GM23338 (cell line): ENCODE results near the gene TIMM13.

Source experiments
- TF ChIP-seq, protein P1 (sequence below), 2 experiments: fragments of 200-600 bp in 1 of 2; sonication (generic) in 1 of 2; conservative IDR thresholded peaks; 2 replicates each; pipeline versions ENCODE4 v1.5.1 to v1.6.1; 2016 to 2017; ENCODE audit warnings: antibody characterized with exemption in 2 of 2, low read depth in 2 of 2, mild to moderate bottlenecking in 2 of 2, moderate library complexity in 1 of 2
- TF ChIP-seq, protein P2 (sequence below): IDR thresholded peaks from one replicate; pipeline ENCODE4 v1.6.1; 2018; ENCODE audit warnings: antibody characterized with exemption; ENCODE audit not compliant: unreplicated experiment

DNA sequence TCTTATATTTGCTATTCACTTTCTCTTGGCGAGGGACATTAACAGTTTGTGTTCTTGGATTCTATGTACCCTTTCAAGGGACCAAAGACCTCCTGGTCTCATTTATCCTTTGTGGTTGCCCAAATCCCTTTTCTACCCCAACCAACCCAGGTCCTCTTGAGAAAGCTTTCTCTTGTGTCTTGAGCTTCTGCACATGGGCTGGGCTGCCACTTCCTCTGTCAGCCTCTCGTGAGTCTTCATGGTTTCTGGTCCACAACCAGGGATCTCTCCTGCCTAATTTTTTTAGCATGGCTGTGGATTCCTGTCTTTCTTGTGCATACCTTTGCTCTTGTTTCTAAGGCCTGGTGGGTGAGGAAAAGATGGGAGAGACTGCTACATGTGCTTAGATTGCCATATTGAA, 14.9 kb downstream of the TIMM13 start:
- TF ChIP-seq, protein P1, sequence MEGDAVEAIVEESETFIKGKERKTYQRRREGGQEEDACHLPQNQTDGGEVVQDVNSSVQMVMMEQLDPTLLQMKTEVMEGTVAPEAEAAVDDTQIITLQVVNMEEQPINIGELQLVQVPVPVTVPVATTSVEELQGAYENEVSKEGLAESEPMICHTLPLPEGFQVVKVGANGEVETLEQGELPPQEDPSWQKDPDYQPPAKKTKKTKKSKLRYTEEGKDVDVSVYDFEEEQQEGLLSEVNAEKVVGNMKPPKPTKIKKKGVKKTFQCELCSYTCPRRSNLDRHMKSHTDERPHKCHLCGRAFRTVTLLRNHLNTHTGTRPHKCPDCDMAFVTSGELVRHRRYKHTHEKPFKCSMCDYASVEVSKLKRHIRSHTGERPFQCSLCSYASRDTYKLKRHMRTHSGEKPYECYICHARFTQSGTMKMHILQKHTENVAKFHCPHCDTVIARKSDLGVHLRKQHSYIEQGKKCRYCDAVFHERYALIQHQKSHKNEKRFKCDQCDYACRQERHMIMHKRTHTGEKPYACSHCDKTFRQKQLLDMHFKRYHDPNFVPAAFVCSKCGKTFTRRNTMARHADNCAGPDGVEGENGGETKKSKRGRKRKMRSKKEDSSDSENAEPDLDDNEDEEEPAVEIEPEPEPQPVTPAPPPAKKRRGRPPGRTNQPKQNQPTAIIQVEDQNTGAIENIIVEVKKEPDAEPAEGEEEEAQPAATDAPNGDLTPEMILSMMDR (conservative IDR thresholded peaks at IDR 0.05; ENCODE audit: low read depth in 2 of 2): no peak
- TF ChIP-seq, protein P2, sequence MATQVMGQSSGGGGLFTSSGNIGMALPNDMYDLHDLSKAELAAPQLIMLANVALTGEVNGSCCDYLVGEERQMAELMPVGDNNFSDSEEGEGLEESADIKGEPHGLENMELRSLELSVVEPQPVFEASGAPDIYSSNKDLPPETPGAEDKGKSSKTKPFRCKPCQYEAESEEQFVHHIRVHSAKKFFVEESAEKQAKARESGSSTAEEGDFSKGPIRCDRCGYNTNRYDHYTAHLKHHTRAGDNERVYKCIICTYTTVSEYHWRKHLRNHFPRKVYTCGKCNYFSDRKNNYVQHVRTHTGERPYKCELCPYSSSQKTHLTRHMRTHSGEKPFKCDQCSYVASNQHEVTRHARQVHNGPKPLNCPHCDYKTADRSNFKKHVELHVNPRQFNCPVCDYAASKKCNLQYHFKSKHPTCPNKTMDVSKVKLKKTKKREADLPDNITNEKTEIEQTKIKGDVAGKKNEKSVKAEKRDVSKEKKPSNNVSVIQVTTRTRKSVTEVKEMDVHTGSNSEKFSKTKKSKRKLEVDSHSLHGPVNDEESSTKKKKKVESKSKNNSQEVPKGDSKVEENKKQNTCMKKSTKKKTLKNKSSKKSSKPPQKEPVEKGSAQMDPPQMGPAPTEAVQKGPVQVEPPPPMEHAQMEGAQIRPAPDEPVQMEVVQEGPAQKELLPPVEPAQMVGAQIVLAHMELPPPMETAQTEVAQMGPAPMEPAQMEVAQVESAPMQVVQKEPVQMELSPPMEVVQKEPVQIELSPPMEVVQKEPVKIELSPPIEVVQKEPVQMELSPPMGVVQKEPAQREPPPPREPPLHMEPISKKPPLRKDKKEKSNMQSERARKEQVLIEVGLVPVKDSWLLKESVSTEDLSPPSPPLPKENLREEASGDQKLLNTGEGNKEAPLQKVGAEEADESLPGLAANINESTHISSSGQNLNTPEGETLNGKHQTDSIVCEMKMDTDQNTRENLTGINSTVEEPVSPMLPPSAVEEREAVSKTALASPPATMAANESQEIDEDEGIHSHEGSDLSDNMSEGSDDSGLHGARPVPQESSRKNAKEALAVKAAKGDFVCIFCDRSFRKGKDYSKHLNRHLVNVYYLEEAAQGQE: no peak
